H1 (cell line): ENCODE data around the gene CUBN. TPM values are rescaled to one million over a fixed set of nuclear protein-coding genes. Genes with fewer than 3 reads are reported as not detected.

Experiments
- ASH2L ChIP-seq: fragments of 200-600, 300-600 bp; sonication (generic); IDR thresholded peaks from one replicate; pipeline ENCODE4 v1.7.1; 2017; ENCODE audit warnings: low read length
- CBX5 ChIP-seq: fragments of 300-800, 300-1000 bp; sonication (generic); IDR thresholded peaks from 2 replicates; pipeline ENCODE4 v1.7.1; 2016; ENCODE audit warnings: antibody characterized with exemption, low read length, low read depth
- CEBPB ChIP-seq: IDR thresholded peaks from 2 replicates; pipeline ENCODE4 v1.6.1; 2012; ENCODE audit warnings: low read depth, low read length
- CREB1 ChIP-seq: IDR thresholded peaks from 2 replicates; pipeline ENCODE4 v1.6.1; 2012; ENCODE audit warnings: inconsistent platforms
- FOSL1 ChIP-seq: IDR thresholded peaks from 2 replicates; pipeline ENCODE4 v1.6.1; 2011; ENCODE audit warnings: mild to moderate bottlenecking, low read depth, low read length, moderate library complexity; ENCODE audit not compliant: insufficient read depth
- GTF2F1 ChIP-seq: IDR thresholded peaks from 2 replicates; pipeline ENCODE4 v1.6.1; 2012; ENCODE audit warnings: low read depth, low read length, improper control_type of control experiment, borderline replicate concordance
- KDM4A ChIP-seq: IDR thresholded peaks from one replicate; pipeline ENCODE4 v1.7.1; 2012; ENCODE audit warnings: low read depth, mild to moderate bottlenecking, moderate library complexity, low read length, inconsistent platforms; ENCODE audit not compliant: severe bottlenecking
- MAX ChIP-seq: IDR thresholded peaks from 2 replicates; pipeline ENCODE4 v1.6.1; 2012; ENCODE audit warnings: inconsistent platforms
- PHF8 ChIP-seq: fragments of 200-600 bp; sonication (generic); conservative IDR thresholded peaks from 2 replicates; pipeline ENCODE4 v1.7.1; 2012; ENCODE audit warnings: low read depth, mild to moderate bottlenecking, inconsistent platforms, low read length, moderate library complexity
- POU5F1 ChIP-seq: IDR thresholded peaks from 2 replicates; pipeline ENCODE4 v1.6.1; 2011; ENCODE audit warnings: low read depth, mild to moderate bottlenecking, low read length, moderate library complexity
- RNF2 ChIP-seq: fragments of 200-900, 300-1000 bp; sonication (generic); IDR thresholded peaks from 2 replicates; pipeline ENCODE4 v1.7.1; 2016; ENCODE audit warnings: borderline replicate concordance, low read depth, mild to moderate bottlenecking, antibody characterized with exemption, low read length; ENCODE audit not compliant: poor library complexity, severe bottlenecking; ENCODE audit errors: missing control alignments
- SIN3A ChIP-seq, 2 experiments: IDR thresholded peaks in 1 of 2; conservative IDR thresholded peaks in 1 of 2; 2 replicates each; pipeline ENCODE4 v1.6.1; 2011 to 2012; ENCODE audit warnings: low read length in 2 of 2, improper control_type of control experiment in 1 of 2, low read depth in 1 of 2, mild to moderate bottlenecking in 1 of 2
- SP1 ChIP-seq: IDR thresholded peaks from 2 replicates; pipeline ENCODE4 v1.6.1; 2011; ENCODE audit warnings: low read depth, low read length
- USF2 ChIP-seq: IDR thresholded peaks from 2 replicates; pipeline ENCODE4 v1.6.1; 2011; ENCODE audit warnings: low read length, improper control_type of control experiment
- polyA plus RNA-seq, 7 experiments: library from polyadenylated mRNA; depleted of rRNA in 3 of 7; stranded (reverse) in 5 of 7; unstranded in 2 of 7; fragments of >200 nt in 5 of 7; fragments of 200-250 nt in 2 of 7; gene quantifications; 1 replicate in 5 of 7; 2 replicates in 1 of 7; 4 replicates in 1 of 7; pipeline versions ENCODE4 v1.2.1 to v1.2.3, GENCODE V29; 2011 to 2013; ENCODE audit warnings: missing spikeins in 2 of 7, mixed read lengths in 2 of 7
- total RNA-seq: library from RNA; stranded (reverse); fragmentation: NEBNext Ultra II Directional; extraction: Animal tissue kit (Norgen Biotek cat#: 25700); gene quantifications from 2 replicates; pipeline ENCODE4 v1.2.1, GENCODE V29; 2021

The CUBN gene
- total and polyA plus RNA-seq, 2 of the 8 experiments (the other 6 are each of a cell fraction or from before 2014, with no cell fraction given) = 0.04 to 0.08 TPM

GRCh38 chr10:16817125-16818019 lies 312.2 kb downstream of the CUBN start, which contains the start of gene RSU1 (continued):
- TF ChIP-seq PHF8 = peak; percentile 72
- 0 out of 2 replicates have a peak, but pooled peaks have one; percentile 20 for TF ChIP-seq CREB1
- TF ChIP-seq GTF2F1 = peak; percentile 51; the same call in 1 of the 2 replicates
- TF ChIP-seq FOSL1 = no peak
- 0 out of 2 replicates have a peak, but pooled peaks have one; percentile 52 for TF ChIP-seq SP1
- no peak for TF ChIP-seq USF2
- peak; percentile 73 for TF ChIP-seq KDM4A
- TF ChIP-seq CBX5 = no peak
- TF ChIP-seq MAX = peak; percentile 68
- TF ChIP-seq RNF2 = no peak
- TF ChIP-seq SIN3A (conservative IDR thresholded peaks at IDR 0.05 in 1 of 2, IDR thresholded peaks at IDR 0.05 in 1 of 2; ENCODE audit: low read depth in 1 of 2, low read length in 2 of 2) = peak; percentile 74 to 93; a peak in 2 of 4 replicates
- peak; percentile 91 for TF ChIP-seq CEBPB
- TF ChIP-seq ASH2L = peak; percentile 30
- no peak for TF ChIP-seq POU5F1
- TF ChIP-seq, all 59 proteins: peak for 23
